Thoracic aorta (tissue), 2 donors: ENCODE data around the gene CELF1. TPM values are rescaled to one million over a fixed set of nuclear protein-coding genes. Genes with fewer than 3 reads are reported as not detected.

ENCODE experiments used
- ATAC-seq: fragments of 150-250 bp; one replicate; pipeline ENCODE4 v1.8.0; 2017; ENCODE audit warnings: low read depth; ENCODE audit not compliant: insufficient number of reproducible peaks, low FRiP score
- DNase-seq: peaks from one replicate; pipeline ENCODE4 v3.0.0-alpha.2; 2020; ENCODE audit warnings: low spot score
- H3K27ac ChIP-seq, 2 donors: fragments of 200-600 bp; sonication (generic); 1 replicate in 1 of 2; 2 replicates in 1 of 2; pipeline ENCODE4 v1.5.1; 2016; ENCODE audit warnings: mild to moderate bottlenecking in 2 of 2, moderate library complexity in 2 of 2
- H3K27me3 ChIP-seq: fragments of 200-600 bp; sonication (generic); replicated peaks from 2 replicates; pipeline ENCODE4 v1.6.0; 2016; ENCODE audit warnings: mild to moderate bottlenecking; ENCODE audit not compliant: insufficient read depth
- H3K36me3 ChIP-seq: fragments of 200-600 bp; sonication (generic); one replicate; pipeline ENCODE4 v1.5.1; 2016
- H3K4me1 ChIP-seq, 2 donors: fragments of 200-600 bp; sonication (generic); 1 replicate in 1 of 2; 2 replicates in 1 of 2; pipeline versions ENCODE4 v1.5.1 to v1.6.0; 2016; ENCODE audit warnings: low read depth in 2 of 2, mild to moderate bottlenecking in 1 of 2; ENCODE audit not compliant: control insufficient read depth in 1 of 2
- H3K4me3 ChIP-seq: fragments of 200-600 bp; sonication (generic); 2 replicates; pipeline ENCODE4 v1.5.1; 2016; ENCODE audit warnings: mild to moderate bottlenecking
- H3K9me3 ChIP-seq: fragments of 200-600 bp; sonication (generic); 2 replicates; pipeline ENCODE4 v1.5.1; 2016
- CTCF ChIP-seq: fragments of 200-600 bp; sonication (generic); IDR thresholded peaks from one replicate; pipeline ENCODE4 v1.5.1; 2019; ENCODE audit warnings: antibody characterized with exemption
- total RNA-seq, 2 donors: library from RNA; depleted of rRNA; stranded (reverse); fragments of >200 nt; gene quantifications; one replicate each; pipeline versions ENCODE4 v1.1.0 to v1.2.3, GENCODE V29; 2016

Gene CELF1
- total RNA-seq, 2 donors from 2014 or later: 112 to 114 TPM

GRCh38 chr11:47514825-47515647, 37.9 kb downstream of the CELF1 start:
- Histone ChIP-seq H3K4me1 (peaks cover 77 to 85% of the 10 kb centered on the region in 2 donors), H3K9me3 (no peaks in the 10 kb centered on the region), H3K27me3 (no peaks in the 10 kb centered on the region), H3K27ac (peak overlapping the region; percentile 0 to 80), H3K4me3 (no peak overlapping the region), H3K36me3 (no peaks in the 10 kb centered on the region)
- TF ChIP-seq CTCF: no peak
- DNase-seq (no peak), ATAC-seq (peak; percentile 41)

DNA sequence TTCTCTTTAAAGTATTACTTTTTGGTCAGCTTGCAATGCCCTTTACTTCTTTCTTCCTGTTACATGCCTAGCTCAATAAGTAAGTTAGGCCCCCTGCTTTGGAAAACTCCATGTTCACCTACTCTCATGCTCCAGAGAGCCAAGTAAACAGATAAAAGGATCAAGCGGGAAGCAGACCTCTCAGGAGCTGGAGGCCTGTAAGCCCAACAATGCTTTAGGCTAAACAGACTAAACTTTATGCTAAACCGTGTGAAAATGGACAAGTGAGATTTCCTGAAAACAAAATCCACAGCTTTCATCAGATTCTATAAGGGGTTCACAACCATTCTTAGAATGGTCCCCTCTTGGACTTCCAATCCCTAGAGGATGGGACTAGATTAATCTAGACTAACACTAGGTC, 40.2 kb downstream of the CELF1 start:
- H3K4me1 ChIP-seq: peaks cover 76 to 87% of the 10 kb centered on the region in 2 donors
- no peaks in the 10 kb centered on the region for H3K9me3 ChIP-seq
- ATAC-seq: no peak
- no peak for DNase-seq
- peak overlapping the region in 1 of 2 donors; percentile 80 for H3K27ac ChIP-seq
- no peak overlapping the region for H3K4me3 ChIP-seq
- no peaks in the 10 kb centered on the region for H3K36me3 ChIP-seq
- H3K27me3 ChIP-seq: no peaks in the 10 kb centered on the region
- no peak for TF ChIP-seq CTCF

- H3K9me3 ChIP-seq: no peaks in the 10 kb centered on the region
- H3K27ac ChIP-seq: peak overlapping the region; percentile 30 to 80
- H3K4me1 ChIP-seq: peaks cover 78 to 90% of the 10 kb centered on the region in 2 donors
- ATAC-seq: no peak
- no peak overlapping the region for H3K4me3 ChIP-seq
- TF ChIP-seq CTCF: no peak
- H3K36me3 ChIP-seq: no peaks in the 10 kb centered on the region
- no peaks in the 10 kb centered on the region for H3K27me3 ChIP-seq
- DNase-seq: no peak
Observed at GRCh38 chr11:47511917-47512316, 41.0 kb downstream of the CELF1 start.

DNA sequence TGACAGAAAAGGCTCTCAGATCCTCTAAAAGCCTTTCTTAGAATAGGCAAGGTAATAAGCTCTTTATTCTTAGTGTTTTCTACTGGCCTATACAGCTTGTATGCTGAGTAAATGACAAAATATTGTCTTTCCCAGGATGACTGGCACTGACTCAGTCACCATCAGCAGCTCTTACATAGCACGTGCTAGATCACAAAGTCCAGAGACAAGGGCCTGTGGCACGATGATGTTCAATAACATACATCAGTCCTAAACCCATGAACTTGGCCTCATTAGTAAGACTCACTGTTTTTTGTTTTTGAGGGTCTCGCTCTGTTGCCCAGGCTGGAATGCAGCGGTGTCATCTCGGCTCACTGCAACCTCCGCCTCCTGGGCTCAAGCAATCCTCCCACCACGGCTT, 42.7 kb downstream of the CELF1 start:
- no peaks in the 10 kb centered on the region for H3K36me3 ChIP-seq
- no peak for ATAC-seq
- TF ChIP-seq CTCF: no peak
- H3K4me1 ChIP-seq: peaks cover 64 to 90% of the 10 kb centered on the region in 2 donors
- no peaks in the 10 kb centered on the region for H3K9me3 ChIP-seq
- H3K4me3 ChIP-seq: no peak overlapping the region
- peak overlapping the region in 1 of 2 donors; percentile 45 for H3K27ac ChIP-seq
- no peaks in the 10 kb centered on the region for H3K27me3 ChIP-seq
- no peak for DNase-seq

DNA sequence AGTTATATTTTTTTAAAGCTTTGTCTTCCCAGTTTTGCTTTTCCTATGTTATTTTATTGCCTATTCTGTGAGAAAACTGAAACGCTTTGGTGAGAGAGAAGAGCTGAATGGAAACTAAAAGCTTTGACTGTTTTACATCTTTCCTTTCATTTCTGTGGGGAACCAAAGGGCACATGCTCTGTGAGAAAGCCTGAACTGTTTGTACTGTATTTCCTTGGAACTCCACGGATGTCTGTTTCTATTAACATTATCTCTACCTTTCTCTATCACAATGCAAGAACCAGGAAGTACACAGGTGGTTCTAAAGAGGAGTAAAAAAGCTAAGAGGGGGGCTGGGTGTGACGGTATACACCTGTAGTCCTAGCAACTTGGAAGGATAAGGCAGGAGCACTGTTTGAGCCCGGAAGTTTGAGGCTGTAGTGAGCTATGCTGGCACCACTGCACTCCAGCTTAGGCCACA, 43.8 kb downstream of the CELF1 start:
- no peak for TF ChIP-seq CTCF
- ATAC-seq: no peak
- Histone ChIP-seq H3K27me3 (no peaks in the 10 kb centered on the region), H3K36me3 (no peaks in the 10 kb centered on the region), H3K4me3 (no peak overlapping the region), H3K4me1 (peaks cover 54 to 79% of the 10 kb centered on the region in 2 donors), H3K9me3 (no peaks in the 10 kb centered on the region), H3K27ac (peak overlapping the region in 1 of 2 donors; percentile 45)
- no peak for DNase-seq
